Caco-2 (cell line): ENCODE data around the gene SIX5. TPM values are rescaled to one million over a fixed set of nuclear protein-coding genes. Genes with fewer than 3 reads are reported as not detected.

Source experiments
- BruUV-seq: library from RNA; stranded (reverse); fragments of 400-500 nt; replicated peaks from 2 replicates; lab custom pipeline; 2021; lab: Mats Ljungman, UMichigan
- CTCF ChIA-PET: fragments of 300-600 bp; sonication (Branson Sonifier 250); formaldehyde crosslinking; loops from one replicate; lab custom pipeline; 2022; ENCODE audit warnings: antibody characterized with exemption; lab: Charles Lee
- POLR2A ChIA-PET: fragments of 300-600 bp; sonication (Branson Sonifier 250); formaldehyde crosslinking; loops from one replicate; lab custom pipeline; 2022; ENCODE audit warnings: antibody characterized with exemption; lab: Charles Lee
- DNase-seq, 2 experiments: peaks; one replicate each; pipeline versions ENCODE4 v3.0.0 to v3.0.0-alpha.2; 2020 to 2022
- H3K27me3 ChIP-seq: replicated peaks from 2 replicates; pipeline ENCODE4 v1.6.0; 2011; ENCODE audit warnings: low read length; ENCODE audit not compliant: control insufficient read depth, insufficient read depth
- H3K36me3 ChIP-seq: 2 replicates; pipeline ENCODE4 v1.5.1; 2011; ENCODE audit warnings: low read length; ENCODE audit not compliant: control insufficient read depth, insufficient read depth
- H3K4me1 ChIP-seq: fragments of 250-450 bp; sonication (Bioruptor Pico); 2 replicates; pipeline ENCODE4 v1.5.1; 2020; ENCODE audit warnings: mild to moderate bottlenecking
- H3K4me3 ChIP-seq: 2 replicates; pipeline ENCODE4 v1.5.1; 2011; ENCODE audit warnings: low read depth, mild to moderate bottlenecking, control low read depth, low read length
- H3K9me3 ChIP-seq: fragments of 250-450 bp; sonication (Bioruptor Pico); 2 replicates; pipeline ENCODE4 v1.5.1; 2020; ENCODE audit warnings: mild to moderate bottlenecking, moderate library complexity
- H3K27ac Mint-ChIP-seq: one replicate; pipeline ENCODE4 v1.8.0; 2022; ENCODE audit warnings: mixed read lengths; ENCODE audit not compliant: unreplicated experiment
- H3K27me3 Mint-ChIP-seq: one replicate; pipeline ENCODE4 v1.8.0; 2022; ENCODE audit warnings: mixed read lengths; ENCODE audit not compliant: insufficient read depth, unreplicated experiment
- H3K36me3 Mint-ChIP-seq: one replicate; pipeline ENCODE4 v1.8.0; 2022; ENCODE audit warnings: mild to moderate bottlenecking, mixed read lengths; ENCODE audit not compliant: insufficient read depth, unreplicated experiment
- H3K4me1 Mint-ChIP-seq: one replicate; pipeline ENCODE4 v1.8.0; 2022; ENCODE audit warnings: low read depth, mixed read lengths; ENCODE audit not compliant: unreplicated experiment
- H3K4me3 Mint-ChIP-seq: one replicate; pipeline ENCODE4 v1.8.0; 2022; ENCODE audit warnings: mild to moderate bottlenecking, moderate library complexity, mixed read lengths; ENCODE audit not compliant: unreplicated experiment
- H3K9me3 Mint-ChIP-seq: one replicate; pipeline ENCODE4 v1.8.0; 2022; ENCODE audit warnings: mixed read lengths; ENCODE audit not compliant: unreplicated experiment
- intact Hi-C: fragments of 100-400 bp; cut with micrococcal nuclease; formaldehyde crosslinking; loops from one replicate; pipeline ENCODE4 v1.10.0; 2022; ENCODE audit not compliant: unreplicated experiment
- total RNA-seq: library from RNA; stranded (reverse); gene quantifications from 2 replicates; pipeline ENCODE4 v1.2.3, GENCODE V29; 2022
- TF ChIP-seq, protein P1 (sequence below), 2 experiments: fragments of 200-600 bp in 1 of 2; IDR thresholded peaks; 1 replicate in 1 of 2; 2 replicates in 1 of 2; pipeline versions ENCODE4 v1.5.1 to v1.8.0; 2011 to 2022; ENCODE audit warnings: antibody characterized with exemption in 1 of 2, control low read depth in 1 of 2, inconsistent platforms in 1 of 2, low read depth in 1 of 2, low read length in 1 of 2, mild to moderate bottlenecking in 1 of 2, moderate library complexity in 1 of 2; ENCODE audit not compliant: insufficient read depth in 1 of 2, severe bottlenecking in 1 of 2, unreplicated experiment in 1 of 2

Gene SIX5
- total RNA-seq, 1 experiment from 2014 or later, result 28.6 TPM

DNA sequence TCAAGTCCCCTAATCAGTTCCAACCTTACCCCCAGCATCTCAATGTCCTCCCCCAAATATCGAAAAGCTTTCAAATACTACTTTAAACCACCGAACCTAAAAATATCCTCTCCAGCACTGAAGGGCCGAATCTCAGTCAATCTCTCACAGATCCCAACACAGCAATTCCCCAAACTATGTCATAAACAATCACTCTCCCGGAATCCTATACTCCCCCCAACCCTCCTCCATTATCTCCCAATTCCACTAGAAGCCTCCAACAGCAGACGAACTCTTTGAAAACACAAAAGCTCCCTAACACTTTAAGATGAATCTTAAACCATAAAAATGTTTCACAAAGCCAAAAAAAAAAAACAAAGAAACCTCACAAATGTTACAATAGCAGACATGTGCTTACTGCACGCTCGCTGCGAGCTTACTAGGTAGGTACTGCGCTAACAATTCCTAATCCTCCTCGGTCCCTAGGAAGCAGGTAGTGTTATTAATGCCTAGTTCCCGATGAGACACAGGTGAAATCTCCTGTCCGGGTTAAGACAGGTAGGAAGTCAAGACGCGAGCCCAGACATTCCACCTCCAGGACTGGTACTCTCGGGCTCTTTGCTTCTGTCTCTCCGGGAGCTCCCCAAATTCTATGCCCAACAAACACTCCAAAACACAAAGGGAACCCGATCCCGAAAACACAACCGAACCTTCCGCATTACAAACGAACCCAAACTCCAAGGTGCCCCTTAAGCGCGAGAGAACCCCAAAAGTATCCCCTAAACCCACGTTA, 52.5 kb downstream of the SIX5 start:
- H3K27me3 Mint-ChIP-seq, result no peaks in the 10 kb centered on the region
- POLR2A ChIA-PET, result interaction anchor here (0.5 to 2.5 kb wide), 20 partner anchors 9 to 247 kb away, joined by 3 to 64 read pairs (median 4); partner anchors contain the start of genes DMWD, FBXO46, QPCTL and SIX5
- Histone ChIP-seq H3K9me3 (no peaks in the 10 kb centered on the region), H3K4me1 (peaks cover 14% of the 10 kb centered on the region), H3K36me3 (peaks cover 3% of the 10 kb centered on the region; the same call in 1 of the 2 replicates), H3K4me3 (peak overlapping the region; percentile 64), H3K27me3 (no peaks in the 10 kb centered on the region)
- no peaks in the 10 kb centered on the region for H3K9me3 Mint-ChIP-seq
- peak; percentile 51 to 67 for DNase-seq
- peaks cover 70% of the 10 kb centered on the region for H3K36me3 Mint-ChIP-seq
- TF ChIP-seq, protein P1, sequence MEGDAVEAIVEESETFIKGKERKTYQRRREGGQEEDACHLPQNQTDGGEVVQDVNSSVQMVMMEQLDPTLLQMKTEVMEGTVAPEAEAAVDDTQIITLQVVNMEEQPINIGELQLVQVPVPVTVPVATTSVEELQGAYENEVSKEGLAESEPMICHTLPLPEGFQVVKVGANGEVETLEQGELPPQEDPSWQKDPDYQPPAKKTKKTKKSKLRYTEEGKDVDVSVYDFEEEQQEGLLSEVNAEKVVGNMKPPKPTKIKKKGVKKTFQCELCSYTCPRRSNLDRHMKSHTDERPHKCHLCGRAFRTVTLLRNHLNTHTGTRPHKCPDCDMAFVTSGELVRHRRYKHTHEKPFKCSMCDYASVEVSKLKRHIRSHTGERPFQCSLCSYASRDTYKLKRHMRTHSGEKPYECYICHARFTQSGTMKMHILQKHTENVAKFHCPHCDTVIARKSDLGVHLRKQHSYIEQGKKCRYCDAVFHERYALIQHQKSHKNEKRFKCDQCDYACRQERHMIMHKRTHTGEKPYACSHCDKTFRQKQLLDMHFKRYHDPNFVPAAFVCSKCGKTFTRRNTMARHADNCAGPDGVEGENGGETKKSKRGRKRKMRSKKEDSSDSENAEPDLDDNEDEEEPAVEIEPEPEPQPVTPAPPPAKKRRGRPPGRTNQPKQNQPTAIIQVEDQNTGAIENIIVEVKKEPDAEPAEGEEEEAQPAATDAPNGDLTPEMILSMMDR (IDR thresholded peaks at IDR 0.05; ENCODE audit: insufficient read depth in 1 of 2, low read depth in 1 of 2, low read length in 1 of 2, severe bottlenecking in 1 of 2, unreplicated experiment in 1 of 2), result no peak
- peaks cover 19% of the 10 kb centered on the region for H3K4me1 Mint-ChIP-seq
- intact Hi-C loops, result loop anchor here (1.0 kb wide), 3 partner anchors 14 to 54 kb away; partner anchors contain the start of genes FBXO46 and QPCTL
- peak overlapping the region; percentile 95 for H3K4me3 Mint-ChIP-seq
- CTCF ChIA-PET, result interaction anchor here (0.6 to 2.1 kb wide), 11 partner anchors 13 to 165 kb away, joined by 3 to 44 read pairs (median 6); partner anchors contain the start of genes DMPK, FBXO46, QPCTL and SIX5
- H3K27ac Mint-ChIP-seq, result peak overlapping the region; percentile 96
- BruUV-seq, result TSS peak; percentile 83

DNA sequence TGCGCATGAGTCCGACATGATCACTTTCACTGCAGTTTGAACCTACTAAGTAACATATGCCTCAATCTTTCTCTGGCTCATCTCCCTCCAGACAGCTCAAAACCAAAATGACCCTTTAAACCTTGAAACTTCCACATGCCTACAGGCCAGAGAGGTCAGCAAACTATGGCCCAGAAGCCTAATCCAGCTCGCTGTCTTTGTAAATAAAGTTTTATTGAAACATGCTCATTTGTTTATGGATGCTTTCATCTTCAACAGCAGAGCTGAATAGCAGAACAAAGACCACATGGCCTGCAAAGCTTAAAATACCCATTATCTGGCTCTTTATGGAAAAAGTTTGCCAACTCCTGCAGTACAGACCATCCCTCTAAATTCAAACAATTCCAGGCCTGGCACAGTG, 53.9 kb downstream of the SIX5 start:
- H3K4me1 ChIP-seq, result peaks cover 14% of the 10 kb centered on the region
- intact Hi-C loops, result no loop called here
- Mint-ChIP-seq H3K9me3 (no peaks in the 10 kb centered on the region), H3K36me3 (peaks cover 71% of the 10 kb centered on the region), H3K4me3 (no peak overlapping the region), H3K27me3 (no peaks in the 10 kb centered on the region), H3K27ac (no peak overlapping the region), H3K4me1 (peaks cover 19% of the 10 kb centered on the region)
- no peak for DNase-seq
- H3K27me3 ChIP-seq, result no peaks in the 10 kb centered on the region
- H3K4me3 ChIP-seq, result no peak overlapping the region
- ChIA-PET POLR2A (no interaction called here), CTCF (interaction anchor here (0.6 to 2.5 kb wide), 3 partner anchors 15 to 801 kb away, joined by 3 to 8 read pairs (median 3); partner anchors contain the start of genes QPCTL and SNRPD2)
- BruUV-seq, result no TSS peak
- TF ChIP-seq, protein P1 (IDR thresholded peaks at IDR 0.05; ENCODE audit: insufficient read depth in 1 of 2, low read depth in 1 of 2, low read length in 1 of 2, severe bottlenecking in 1 of 2, unreplicated experiment in 1 of 2), result no peak
- H3K36me3 ChIP-seq, result peaks cover 3% of the 10 kb centered on the region; the same call in 1 of the 2 replicates
- H3K9me3 ChIP-seq, result no peaks in the 10 kb centered on the region

Other genes starting within 250 kb of the SIX5 start
- 16.9 and 17.7 TPM in 2 replicates for gene OPA3, start 184.4 kb downstream of the SIX5 start, total RNA-seq
- gene GPR4, start 167.0 kb downstream of the SIX5 start, total RNA-seq, result not detected in 2 replicates
- 33.9 and 38.8 TPM in 2 replicates for gene EML2, start 129.9 kb downstream of the SIX5 start, total RNA-seq
- 2.6 and 4.6 TPM in 2 replicates for gene GIPR, start 101.0 kb downstream of the SIX5 start, total RNA-seq
- 579 and 587 TPM in 2 replicates for gene SNRPD2, start 77.3 kb downstream of the SIX5 start, total RNA-seq
- 16.9 and 20.2 TPM in 2 replicates for gene QPCTL, start 76.6 kb downstream of the SIX5 start, total RNA-seq
- gene FBXO46, start 38.4 kb downstream of the SIX5 start, total RNA-seq, result 31.0 and 37.0 TPM in 2 replicates
- gene MEIOSIN, start 35.8 kb downstream of the SIX5 start, total RNA-seq, result not detected in 2 replicates
- gene DMPK, start 13.2 kb upstream of the SIX5 start, total RNA-seq, result 28.1 and 30.2 TPM in 2 replicates
- gene DMWD, start 23.6 kb upstream of the SIX5 start, total RNA-seq, result 72.4 and 76.3 TPM in 2 replicates
- gene RSPH6A, start 46.1 kb upstream of the SIX5 start, total RNA-seq, result 0.23 and 0.30 TPM in 2 replicates
- gene SYMPK, start 93.9 kb upstream of the SIX5 start, total RNA-seq, result 81.8 and 85.0 TPM in 2 replicates
- gene FOXA3, start 95.1 kb upstream of the SIX5 start, total RNA-seq, result 15.3 and 19.0 TPM in 2 replicates
- gene IRF2BP1, start 116.9 kb upstream of the SIX5 start, total RNA-seq, result 27.6 and 29.2 TPM in 2 replicates
- 15.8 and 18.1 TPM in 2 replicates for gene MYPOP, start 133.4 kb upstream of the SIX5 start, total RNA-seq
- not detected in 2 replicates for gene NANOS2, start 145.5 kb upstream of the SIX5 start, total RNA-seq
- 0.05 TPM in 1 of 2 replicates, not detected in the other for gene NOVA2, start 204.6 kb upstream of the SIX5 start, total RNA-seq
- gene CCDC61, start 226.2 kb upstream of the SIX5 start, total RNA-seq, result 17.1 and 21.1 TPM in 2 replicates